CD4-positive, alpha-beta memory T cell (primary cell): ENCODE results near the gene DNHD1. TPM values are rescaled to one million over a fixed set of nuclear protein-coding genes. Genes with fewer than 3 reads are reported as not detected.

Experiments used
- CTCF ChIA-PET: fragments of 350-600 bp; sonication (Branson Sonifier 250); formaldehyde crosslinking; loops from one replicate; lab custom pipeline; 2021; ENCODE audit warnings: inconsistent platforms; ENCODE audit not compliant: partially characterized antibody; lab: Charles Lee
- POLR2A ChIA-PET: fragments of 350-600 bp; sonication (Branson Sonifier 250); formaldehyde crosslinking; loops from one replicate; lab custom pipeline; 2021; ENCODE audit not compliant: partially characterized antibody; lab: Charles Lee
- DNase-seq, 5 donors: peaks; one replicate each; pipeline versions ENCODE4 v3.0.0 to v3.0.0-alpha.2; 2020 to 2022; ENCODE audit warnings: mixed read lengths in 1 of 5
- H3K27ac ChIP-seq: one replicate; pipeline ENCODE4 v1.7.0; 2013; ENCODE audit warnings: low read depth, low read length
- H3K27me3 ChIP-seq: 2 replicates; pipeline ENCODE4 v1.7.0; 2013; ENCODE audit warnings: mild to moderate bottlenecking, low read length, moderate library complexity; ENCODE audit not compliant: insufficient read depth
- H3K36me3 ChIP-seq: 2 replicates; pipeline ENCODE4 v1.7.0; 2013; ENCODE audit warnings: mild to moderate bottlenecking, low read length, moderate library complexity; ENCODE audit not compliant: insufficient read depth
- H3K4me1 ChIP-seq: 2 replicates; pipeline ENCODE4 v1.7.0; 2013; ENCODE audit warnings: mild to moderate bottlenecking, low read length, moderate library complexity; ENCODE audit not compliant: insufficient read depth
- H3K4me3 ChIP-seq, 2 donors: one replicate each; pipeline ENCODE4 v1.7.0; 2013; ENCODE audit warnings: low read length in 2 of 2, mild to moderate bottlenecking in 1 of 2
- H3K9me3 ChIP-seq, 2 donors: one replicate each; pipeline ENCODE4 v1.7.0; 2013; ENCODE audit warnings: low read length in 2 of 2, control low read depth in 1 of 2; ENCODE audit not compliant: control insufficient read depth in 1 of 2
- H3K27ac Mint-ChIP-seq, 7 donors: one replicate each; pipeline ENCODE4 v1.8.0; 2020 to 2021; ENCODE audit warnings: mixed read lengths in 7 of 7, mild to moderate bottlenecking in 6 of 7, inconsistent platforms in 3 of 7, moderate library complexity in 3 of 7
- H3K27me3 Mint-ChIP-seq, 2 donors: one replicate each; pipeline ENCODE4 v1.8.0; 2020 to 2021; ENCODE audit warnings: mixed read lengths in 2 of 2
- H3K36me3 Mint-ChIP-seq, 2 donors: one replicate each; pipeline ENCODE4 v1.8.0; 2020 to 2021; ENCODE audit warnings: mixed read lengths in 2 of 2, inconsistent platforms in 1 of 2, mild to moderate bottlenecking in 1 of 2
- H3K4me1 Mint-ChIP-seq, 4 donors: one replicate each; pipeline ENCODE4 v1.8.0; 2020 to 2021; ENCODE audit warnings: mixed read lengths in 4 of 4, mild to moderate bottlenecking in 1 of 4
- H3K4me3 Mint-ChIP-seq, 8 donors: one replicate each; pipeline ENCODE4 v1.8.0; 2020 to 2021; ENCODE audit warnings: mixed read lengths in 8 of 8, mild to moderate bottlenecking in 7 of 8, moderate library complexity in 6 of 8, inconsistent platforms in 3 of 8
- H3K9me3 Mint-ChIP-seq, 8 donors: one replicate each; pipeline ENCODE4 v1.8.0; 2020 to 2021; ENCODE audit warnings: mixed read lengths in 8 of 8, mild to moderate bottlenecking in 5 of 8, inconsistent platforms in 3 of 8, moderate library complexity in 1 of 8
- intact Hi-C: fragments of 100-400 bp; cut with micrococcal nuclease; formaldehyde crosslinking; loops from one replicate; pipeline ENCODE4 v1.15.1; 2023
- polyA plus RNA-seq, 2 donors: library from polyadenylated mRNA; unstranded; fragments of 300-500 nt; fragmentation: Illumina TruSeq; gene quantifications; one replicate each; pipeline ENCODE4 v1.2.3, GENCODE V29; 2021
- total RNA-seq, 2 experiments: library from RNA; stranded (reverse); gene quantifications; one replicate each; pipeline ENCODE4 v1.2.3, GENCODE V29; 2021

The DNHD1 gene
- total and polyA plus RNA-seq, 4 experiments from 2014 or later: 1.2 to 54.0 (median 23.6) TPM

DNA sequence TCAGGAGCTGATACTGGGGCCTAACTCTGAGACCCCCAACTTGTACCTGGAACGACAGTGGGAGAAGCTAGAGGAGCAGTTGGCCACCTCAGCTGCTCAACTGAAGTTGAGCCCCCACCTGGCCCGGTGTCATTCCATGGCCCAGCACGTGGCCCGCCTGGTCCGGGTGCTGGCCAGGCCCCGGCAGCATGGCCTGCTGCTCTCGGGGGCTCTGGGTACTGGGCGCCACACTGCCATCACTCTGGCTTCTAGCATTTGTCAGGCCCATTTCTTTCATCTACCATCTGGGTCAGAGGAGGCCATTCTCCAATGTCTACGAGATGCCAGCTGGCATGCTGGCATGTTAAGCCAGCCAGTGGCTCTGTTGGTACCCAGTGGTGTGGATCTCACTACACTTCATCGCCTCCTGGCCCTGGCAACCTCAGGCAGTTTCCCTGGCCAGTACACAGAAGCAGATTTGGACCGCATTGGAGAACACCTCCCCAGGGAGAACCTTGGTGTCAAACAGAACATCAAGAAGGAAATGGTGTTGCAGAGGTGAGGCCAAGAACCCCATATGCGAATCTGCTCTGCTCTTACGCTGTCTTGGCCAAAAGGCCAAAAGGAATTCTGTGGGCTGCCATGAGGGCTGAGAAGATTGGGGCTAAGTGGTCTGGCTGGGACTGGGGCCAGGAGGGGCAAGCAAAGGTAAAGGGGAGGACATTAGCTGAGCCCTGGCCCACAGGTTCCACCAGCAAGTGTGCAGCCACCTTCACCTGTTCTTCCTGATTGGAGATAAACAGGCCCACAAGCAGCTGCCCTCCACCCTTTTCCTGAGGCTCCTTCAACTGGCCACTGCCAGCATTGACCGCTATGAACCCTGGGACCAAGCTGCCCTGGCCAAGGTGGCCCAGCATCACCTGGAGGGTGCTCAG is 60.9 kb downstream of the DNHD1 start:
- H3K4me1 ChIP-seq: no peaks in the 10 kb centered on the region
- H3K27ac ChIP-seq: no peak overlapping the region
- H3K27ac Mint-ChIP-seq: no peak overlapping the region
- no peak overlapping the region for H3K4me3 Mint-ChIP-seq
- H3K9me3 Mint-ChIP-seq: no peaks in the 10 kb centered on the region
- CTCF ChIA-PET: interaction anchor here (1.6 to 2.0 kb wide), 2 partner anchors 10 to 27 kb away, joined by 4 to 6 read pairs; no protein-coding TSS in a partner anchor
- no peaks in the 10 kb centered on the region for H3K36me3 ChIP-seq
- H3K4me3 ChIP-seq: no peak overlapping the region
- intact Hi-C loops: no loop called here
- H3K27me3 Mint-ChIP-seq: no peaks in the 10 kb centered on the region
- POLR2A ChIA-PET: no interaction called here
- peaks cover 17 to 23% of the 10 kb centered on the region in 2 donors for H3K36me3 Mint-ChIP-seq
- no peaks in the 10 kb centered on the region for H3K27me3 ChIP-seq
- no peak for DNase-seq
- no peaks in the 10 kb centered on the region for H3K9me3 ChIP-seq
- H3K4me1 Mint-ChIP-seq: no peaks in the 10 kb centered on the region

DNA sequence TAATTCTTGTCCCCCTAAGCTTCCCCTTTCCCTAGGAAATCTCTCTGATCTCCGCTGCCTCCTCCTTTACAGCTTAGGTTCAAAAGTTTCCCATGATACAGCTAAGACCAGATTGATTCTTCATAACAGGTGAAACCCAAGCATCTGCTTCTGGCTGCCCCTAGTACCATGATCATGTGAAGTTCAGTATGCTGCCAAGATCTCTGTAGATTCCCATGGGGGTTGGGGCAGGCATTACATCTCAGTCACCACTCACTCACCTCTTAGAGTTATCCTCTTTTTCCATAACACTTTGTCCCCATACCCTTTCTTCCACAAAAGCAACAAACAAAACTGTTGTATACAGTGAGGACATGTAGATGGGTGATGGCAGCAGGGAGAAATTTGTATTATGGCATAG is 62.3 kb downstream of the DNHD1 start:
- Histone ChIP-seq H3K27ac (no peak overlapping the region), H3K4me3 (no peak overlapping the region), H3K27me3 (no peaks in the 10 kb centered on the region), H3K9me3 (no peaks in the 10 kb centered on the region), H3K36me3 (no peaks in the 10 kb centered on the region), H3K4me1 (no peaks in the 10 kb centered on the region)
- Mint-ChIP-seq H3K9me3 (no peaks in the 10 kb centered on the region), H3K4me1 (no peaks in the 10 kb centered on the region), H3K4me3 (no peak overlapping the region), H3K36me3 (peaks cover 17 to 26% of the 10 kb centered on the region in 2 donors), H3K27ac (no peak overlapping the region), H3K27me3 (no peaks in the 10 kb centered on the region)
- ChIA-PET POLR2A (no interaction called here), CTCF (no interaction called here)
- intact Hi-C loops: no loop called here
- no peak for DNase-seq

DNA sequence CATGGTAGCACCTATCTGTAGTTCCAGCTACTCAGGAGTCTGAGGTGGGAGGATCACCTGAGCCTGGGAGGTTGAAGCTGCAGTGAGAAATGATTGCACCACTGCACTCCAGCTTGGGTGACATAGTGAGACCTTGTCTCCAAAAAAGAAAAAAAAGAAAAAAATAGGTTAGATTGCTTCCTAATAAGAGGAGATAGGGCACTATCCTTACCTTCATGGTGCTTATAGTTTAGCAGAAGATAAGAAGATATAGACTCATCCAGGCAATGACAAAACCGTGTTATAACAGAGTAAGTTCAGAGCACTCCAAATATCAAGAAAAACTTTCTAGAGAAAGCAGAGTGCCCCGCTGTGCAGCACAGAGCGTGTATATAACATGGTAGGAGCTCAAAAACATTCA is 64.2 kb downstream of the DNHD1 start:
- CTCF ChIA-PET: no interaction called here
- no peaks in the 10 kb centered on the region for H3K4me1 ChIP-seq
- intact Hi-C loops: no loop called here
- no peaks in the 10 kb centered on the region for H3K36me3 ChIP-seq
- no peak overlapping the region for H3K27ac ChIP-seq
- Mint-ChIP-seq H3K9me3 (no peaks in the 10 kb centered on the region), H3K27ac (peak overlapping the region in 1 of 7 donors; percentile 67), H3K4me1 (no peaks in the 10 kb centered on the region), H3K4me3 (no peak overlapping the region), H3K27me3 (no peaks in the 10 kb centered on the region), H3K36me3 (peaks cover 22 to 25% of the 10 kb centered on the region in 2 donors)
- POLR2A ChIA-PET: no interaction called here
- no peak for DNase-seq
- H3K4me3 ChIP-seq: no peak overlapping the region
- H3K9me3 ChIP-seq: no peaks in the 10 kb centered on the region
- H3K27me3 ChIP-seq: no peaks in the 10 kb centered on the region

DNA sequence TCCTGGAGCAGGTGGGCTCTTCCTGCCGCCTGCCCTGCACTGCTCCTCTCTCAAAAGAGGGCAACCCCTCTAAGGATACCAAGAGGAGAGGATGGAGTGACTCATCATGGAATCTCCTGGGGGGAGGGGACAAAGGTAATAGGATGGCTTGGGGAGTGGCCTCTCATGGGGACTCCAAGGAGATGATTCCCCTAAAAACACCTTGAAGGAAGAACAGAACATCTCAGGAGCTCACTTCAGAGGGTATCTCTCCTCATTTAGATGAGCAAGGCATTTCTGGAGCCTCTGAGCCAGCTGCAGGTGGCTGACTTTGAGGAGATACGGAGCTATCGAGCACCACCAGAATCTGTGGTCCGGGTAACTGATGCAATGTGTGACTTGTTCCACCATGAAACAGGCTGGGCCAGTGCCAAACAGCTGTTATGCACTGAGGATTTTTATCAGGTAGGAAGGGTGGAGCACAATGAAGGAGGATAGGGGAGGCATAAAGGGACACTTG is 66.1 kb downstream of the DNHD1 start:
- Histone ChIP-seq H3K27ac (no peak overlapping the region), H3K27me3 (no peaks in the 10 kb centered on the region), H3K4me3 (no peak overlapping the region), H3K36me3 (peaks cover 3% of the 10 kb centered on the region), H3K4me1 (no peaks in the 10 kb centered on the region), H3K9me3 (no peaks in the 10 kb centered on the region)
- Mint-ChIP-seq H3K27me3 (no peaks in the 10 kb centered on the region), H3K4me1 (peaks cover 0 to 4% (median 0%) of the 10 kb centered on the region in 4 donors), H3K9me3 (no peaks in the 10 kb centered on the region), H3K4me3 (no peak overlapping the region), H3K36me3 (peaks cover 22 to 24% of the 10 kb centered on the region in 2 donors), H3K27ac (no peak overlapping the region)
- ChIA-PET POLR2A (no interaction called here), CTCF (interaction anchor here (0.8 to 1.5 kb wide), 3 partner anchors 9 to 185 kb away, joined by 3 to 4 read pairs (median 3); partner anchors contain the start of gene MRPL17)
- intact Hi-C loops: no loop called here
- no peak for DNase-seq

DNA sequence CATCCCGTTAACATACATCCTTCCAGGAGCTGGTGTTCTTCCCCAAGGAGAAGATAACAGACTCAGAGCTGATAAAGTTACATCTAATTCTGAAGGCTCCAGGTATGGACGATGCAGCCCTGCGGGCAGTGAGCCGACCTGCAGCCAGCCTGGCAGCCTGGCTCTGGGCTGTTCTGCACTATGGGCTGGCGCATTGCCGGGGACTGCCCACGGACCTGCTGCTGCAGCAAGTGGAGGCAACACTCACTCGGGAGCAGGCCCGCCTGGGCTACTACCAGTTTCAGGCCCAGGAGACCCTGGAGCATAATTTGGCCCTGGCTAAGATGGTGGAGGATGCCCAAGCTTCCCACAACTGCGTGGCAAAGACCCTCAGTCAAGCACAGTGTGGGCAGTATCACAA is 66.6 kb downstream of the DNHD1 start:
- Mint-ChIP-seq H3K4me1 (peaks cover 0 to 4% (median 0%) of the 10 kb centered on the region in 4 donors), H3K9me3 (no peaks in the 10 kb centered on the region), H3K27me3 (no peaks in the 10 kb centered on the region), H3K27ac (no peak overlapping the region), H3K4me3 (no peak overlapping the region), H3K36me3 (peaks cover 22 to 23% of the 10 kb centered on the region in 2 donors)
- intact Hi-C loops: no loop called here
- Histone ChIP-seq H3K4me3 (no peak overlapping the region), H3K36me3 (peaks cover 3% of the 10 kb centered on the region), H3K27ac (no peak overlapping the region), H3K4me1 (no peaks in the 10 kb centered on the region), H3K9me3 (no peaks in the 10 kb centered on the region), H3K27me3 (no peaks in the 10 kb centered on the region)
- POLR2A ChIA-PET: no interaction called here
- CTCF ChIA-PET: interaction anchor here (1.0 to 1.5 kb wide), 2 partner anchors 10 to 185 kb away, joined by 3 read pairs; no protein-coding TSS in a partner anchor
- DNase-seq: no peak

- H3K27ac Mint-ChIP-seq: peak overlapping the region in 2 of 7 donors; percentile 16 to 49
- DNase-seq: no peak
- Histone ChIP-seq H3K27me3 (no peaks in the 10 kb centered on the region), H3K36me3 (peaks cover 3% of the 10 kb centered on the region), H3K9me3 (no peaks in the 10 kb centered on the region), H3K4me3 (no peak overlapping the region), H3K27ac (no peak overlapping the region), H3K4me1 (no peaks in the 10 kb centered on the region)
- H3K9me3 Mint-ChIP-seq: no peaks in the 10 kb centered on the region
- CTCF ChIA-PET: interaction anchor here (1.3 kb wide), 1 partner anchor 34 kb away, joined by 3 read pairs; no protein-coding TSS in a partner anchor
- peaks cover 14 to 19% of the 10 kb centered on the region in 2 donors for H3K36me3 Mint-ChIP-seq
- POLR2A ChIA-PET: interaction anchor here (0.9 kb wide), 1 partner anchor 148 kb away, joined by 3 read pairs; no protein-coding TSS in a partner anchor
- no peaks in the 10 kb centered on the region for H3K27me3 Mint-ChIP-seq
- H3K4me3 Mint-ChIP-seq: no peak overlapping the region
- H3K4me1 Mint-ChIP-seq: peaks cover 0 to 4% (median 0%) of the 10 kb centered on the region in 4 donors
- intact Hi-C loops: no loop called here
Measured at GRCh38 chr11:6565325-6565724, 68.2 kb downstream of the DNHD1 start.
